SKM-1 (cell line): ENCODE measurements around the gene KCMF1.

Experiments
- DNase-seq: peaks from one replicate; lab custom pipeline; 2025; ENCODE audit not compliant: unreplicated experiment; lab: John Stamatoyannopoulos, UW

The KCMF1 gene

DNA sequence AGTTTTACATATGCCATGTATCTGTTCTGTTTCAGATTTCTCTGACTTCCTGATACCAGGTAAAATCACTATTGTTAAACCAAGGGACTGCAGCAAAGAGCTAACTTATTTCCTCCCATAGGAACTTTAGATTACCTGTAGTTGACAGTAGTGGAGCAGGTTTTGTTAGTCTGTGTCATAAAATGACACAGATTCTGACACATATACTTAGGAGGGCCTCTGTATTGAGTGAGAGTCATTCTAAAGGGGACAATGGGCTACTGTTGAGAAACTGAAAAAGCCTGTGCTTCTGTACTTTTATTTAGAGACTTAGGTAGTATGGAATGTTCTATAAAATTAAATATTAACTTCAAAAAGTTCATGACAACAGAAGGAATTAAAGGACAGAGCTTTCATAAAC, 48.2 kb downstream of the KCMF1 start:
- DNase-seq: no peak

DNA sequence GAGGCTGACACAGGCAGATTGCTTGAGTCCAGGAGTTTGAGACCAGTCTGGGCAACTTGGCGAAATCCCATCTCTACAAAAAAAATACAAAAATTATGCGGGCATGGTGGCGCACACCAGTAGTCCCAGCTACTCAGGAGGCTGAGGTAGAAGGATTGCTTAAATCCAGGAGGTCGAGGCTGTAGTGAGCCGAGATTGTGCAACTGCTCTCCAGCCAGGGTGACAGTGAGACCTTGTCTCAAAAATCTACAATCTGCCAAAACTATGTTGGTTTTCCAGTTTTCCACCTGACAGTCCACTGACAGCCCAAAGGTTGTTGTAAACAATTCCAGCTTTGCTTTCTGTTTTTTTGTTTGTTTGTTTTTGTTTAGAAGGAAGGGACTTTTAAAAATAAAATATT, 51.3 kb downstream of the KCMF1 start:
- no peak for DNase-seq

DNA sequence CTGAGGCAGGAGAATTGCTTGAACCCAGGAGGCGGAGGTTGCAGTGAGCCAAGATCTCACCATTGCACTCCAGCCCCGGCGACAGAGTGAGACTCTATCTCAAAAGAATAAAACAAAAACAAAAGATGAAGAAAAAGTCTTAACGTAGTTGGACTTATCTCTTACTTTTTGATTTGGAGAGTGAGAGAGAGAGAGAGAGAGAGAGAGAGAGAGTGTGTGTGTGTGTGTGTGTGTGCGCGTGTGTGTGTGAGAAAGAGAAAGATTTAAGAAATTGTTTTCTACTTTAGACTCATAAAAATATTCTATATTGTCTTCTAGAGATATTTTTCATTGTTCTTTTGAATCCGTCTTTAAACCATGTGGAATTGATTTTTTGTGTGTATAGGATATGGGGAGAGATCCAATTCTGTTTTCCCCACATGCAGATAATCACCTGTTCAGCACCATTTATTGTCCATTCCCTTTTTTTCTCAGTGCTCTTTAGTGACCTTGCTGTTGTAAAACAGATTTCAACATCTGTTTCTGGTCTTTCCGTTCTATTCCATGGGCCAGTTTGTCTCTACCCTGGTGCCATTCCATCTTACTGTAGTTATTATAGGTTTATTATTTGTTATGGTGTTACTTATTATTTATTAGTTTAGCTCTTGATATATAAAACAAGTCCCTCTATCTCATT, 53.5 kb downstream of the KCMF1 start:
- DNase-seq: no peak

DNA sequence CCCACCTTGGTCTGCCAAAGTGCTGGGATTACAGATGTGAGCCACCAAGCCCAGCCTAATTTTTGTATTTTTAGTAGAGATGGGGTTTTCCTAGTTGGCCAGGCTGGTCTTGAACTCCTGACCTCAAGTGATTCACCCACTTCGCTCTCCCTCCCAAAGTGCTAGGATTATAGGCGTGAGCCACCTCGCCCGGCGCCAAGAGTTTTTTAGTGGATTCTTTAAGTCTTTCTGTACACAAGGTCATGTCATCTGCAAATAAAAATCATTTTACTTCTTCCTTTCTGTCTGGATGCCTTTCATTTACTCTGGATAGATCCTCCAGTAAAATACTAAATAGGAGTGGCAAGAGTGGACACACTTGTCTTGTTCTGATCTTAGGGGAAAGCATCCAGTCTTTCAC, 61.7 kb downstream of the KCMF1 start:
- DNase-seq: no peak

DNA sequence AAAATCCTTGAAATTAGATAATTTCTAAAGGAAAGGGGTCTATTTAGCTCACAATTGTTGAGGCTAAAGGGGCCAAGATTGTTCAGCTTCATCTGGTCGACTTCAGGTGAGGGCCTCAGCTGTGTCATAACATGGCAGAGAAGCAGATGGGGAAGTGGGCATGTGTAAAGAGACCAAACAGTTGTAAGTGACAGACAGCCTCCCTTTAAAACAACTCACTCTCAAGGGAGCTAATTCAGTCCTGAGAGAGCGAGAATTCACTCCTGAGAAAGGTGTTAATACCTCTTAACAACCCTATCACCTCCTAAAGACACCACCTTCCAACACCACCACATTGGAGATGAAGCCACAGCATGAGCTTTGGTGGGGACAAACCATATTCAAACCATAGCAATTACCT, 62.4 kb downstream of the KCMF1 start:
- DNase-seq: no peak

DNA sequence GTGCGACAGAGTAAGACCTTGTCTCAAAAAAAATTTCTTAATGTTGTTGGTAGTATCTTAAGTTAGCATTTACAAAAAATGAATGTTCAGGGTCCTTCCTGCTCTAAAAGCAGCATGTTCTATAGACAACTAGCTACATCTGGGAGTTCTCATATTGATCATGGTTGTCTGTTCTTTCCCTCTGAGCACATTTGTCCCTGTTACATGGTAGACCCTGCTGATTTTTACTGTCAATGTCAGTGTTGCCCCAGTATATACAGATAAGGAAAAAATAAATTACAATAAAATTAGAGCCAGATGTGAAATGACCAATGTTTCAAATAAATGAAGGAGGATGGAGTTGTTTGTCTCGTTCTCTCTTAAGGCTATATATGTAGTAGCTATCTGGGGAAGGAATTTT, 63.2 kb downstream of the KCMF1 start:
- DNase-seq: no peak

DNA sequence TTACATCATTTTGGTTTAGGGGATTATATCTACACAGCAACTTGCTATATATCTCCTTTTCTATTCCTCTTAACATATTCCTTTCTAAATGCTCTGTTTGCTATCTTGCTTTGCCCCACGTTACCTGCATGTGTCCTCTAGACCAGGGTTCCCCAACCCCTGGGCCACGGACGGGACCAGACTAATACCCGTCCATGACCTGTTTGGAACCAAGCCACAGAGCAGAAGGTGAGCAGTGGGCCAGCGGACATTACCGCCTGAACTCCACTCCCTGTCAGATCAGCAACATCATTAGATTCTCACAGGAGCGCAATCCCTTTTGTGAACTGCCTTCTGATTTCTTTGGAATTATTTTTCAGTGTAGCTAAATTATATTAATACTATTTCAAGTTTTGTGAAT, 66.7 kb downstream of the KCMF1 start:
- DNase-seq: no peak

DNA sequence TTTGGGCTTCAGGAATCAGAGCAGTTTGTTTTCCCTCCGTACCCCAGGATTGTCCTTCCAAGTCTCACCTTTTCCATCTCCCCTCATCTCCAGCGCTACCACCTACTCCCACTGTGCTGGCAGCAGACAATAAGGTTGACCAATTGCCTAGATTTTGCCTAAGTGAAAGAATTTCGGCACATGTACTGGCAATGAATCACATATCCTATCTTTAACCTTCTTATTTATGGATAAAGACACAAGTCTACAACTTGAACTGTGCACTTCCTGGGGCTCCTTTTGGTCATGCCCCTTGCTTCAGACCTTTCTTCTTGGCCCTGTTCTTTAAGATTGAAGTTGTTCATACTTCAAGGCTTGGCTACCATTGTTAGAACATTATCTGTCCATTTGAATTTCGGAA, 71.4 kb downstream of the KCMF1 start:
- no peak for DNase-seq

DNA sequence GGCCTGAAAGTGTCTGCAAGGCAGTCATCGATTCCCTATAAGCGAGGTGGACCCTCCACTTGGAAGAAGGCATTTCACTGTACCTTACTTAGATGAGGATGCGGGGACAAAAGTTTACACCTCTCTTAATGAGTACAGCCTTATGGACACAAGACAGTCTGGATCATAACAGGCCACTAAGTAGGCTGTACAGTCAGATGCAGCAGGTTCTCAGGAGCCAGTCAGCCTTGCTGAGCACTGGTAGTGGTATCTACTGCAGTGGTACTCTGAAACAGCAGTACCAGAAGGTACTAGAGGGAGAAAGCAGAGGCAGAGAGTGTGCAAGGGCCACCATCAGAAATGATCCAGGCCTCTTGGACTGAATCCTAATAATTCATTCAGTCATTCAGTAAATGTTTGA, 77.6 kb downstream of the KCMF1 start:
- DNase-seq: no peak

DNA sequence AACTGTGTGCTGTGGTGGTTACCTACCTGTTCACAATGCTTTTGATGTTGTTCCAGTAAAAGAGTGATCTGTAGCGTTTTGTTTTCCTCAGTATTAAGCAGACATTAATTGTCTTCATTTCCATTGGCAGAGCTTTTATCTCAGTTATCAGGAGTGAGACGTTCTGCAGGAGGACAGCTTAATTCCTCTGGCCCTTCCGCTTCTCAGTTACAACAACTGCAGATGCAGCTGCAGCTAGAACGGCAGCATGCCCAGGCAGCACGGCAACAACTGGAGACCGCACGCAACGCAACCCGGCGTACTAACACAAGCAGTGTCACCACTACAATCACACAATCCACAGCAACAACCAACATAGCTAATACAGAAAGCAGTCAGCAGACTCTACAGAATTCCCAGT, 78.3 kb downstream of the KCMF1 start:
- no peak for DNase-seq

DNA sequence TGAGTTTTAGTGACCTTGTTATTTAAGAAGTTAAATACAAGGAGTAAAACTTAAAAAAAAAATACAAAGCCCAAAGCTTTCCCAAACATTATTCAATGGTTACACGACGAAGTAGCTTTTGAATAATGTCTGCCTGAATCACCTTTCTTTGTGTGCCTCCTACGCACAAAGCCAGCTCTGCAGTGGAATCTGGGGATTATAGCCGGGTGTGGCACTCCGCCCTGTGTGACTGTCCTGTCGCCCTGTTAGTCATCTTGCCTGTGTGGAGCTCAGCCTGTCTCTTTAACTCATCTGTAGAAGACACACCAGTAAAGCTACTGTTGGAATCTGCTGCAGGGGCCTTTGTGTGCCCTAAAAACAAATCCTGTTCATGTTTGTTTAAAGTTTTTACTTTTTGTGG, 82.8 kb downstream of the KCMF1 start:
- no peak for DNase-seq

DNA sequence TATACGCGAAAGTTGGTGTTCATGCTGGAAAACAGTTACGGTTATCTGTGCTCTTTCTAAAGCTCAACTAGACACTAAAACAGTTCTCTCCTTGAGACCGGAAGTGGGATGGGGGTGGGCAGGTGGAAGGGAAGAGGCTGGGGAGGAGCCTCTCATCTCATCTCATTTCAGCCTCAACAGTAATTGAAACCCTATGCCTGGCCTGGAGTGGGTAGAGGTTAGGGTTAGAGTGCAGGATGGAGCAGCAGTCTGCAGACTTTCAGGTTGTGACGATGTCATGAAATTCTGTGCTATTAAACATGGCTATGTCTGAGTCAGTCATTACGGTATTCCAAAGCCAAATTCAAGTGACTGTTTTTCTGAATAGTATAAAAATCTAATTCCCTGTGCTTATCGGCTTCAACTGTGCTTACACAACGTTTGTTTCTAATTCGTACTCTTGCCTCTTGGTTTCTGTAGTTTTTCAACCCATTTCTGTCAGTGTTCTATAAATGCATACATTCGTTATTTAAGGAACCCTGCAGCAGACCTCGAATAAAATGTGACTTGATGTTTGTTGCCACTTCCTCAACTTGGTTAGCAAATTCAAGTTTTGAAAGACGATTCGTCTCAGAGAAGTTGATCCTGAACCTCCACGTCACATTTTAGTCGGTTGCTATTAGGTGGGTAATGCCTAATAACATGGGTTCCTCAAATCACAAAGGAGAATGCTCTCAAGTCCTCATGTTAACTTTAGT, 86.4 kb downstream of the KCMF1 start:
- DNase-seq: no peak

DNA sequence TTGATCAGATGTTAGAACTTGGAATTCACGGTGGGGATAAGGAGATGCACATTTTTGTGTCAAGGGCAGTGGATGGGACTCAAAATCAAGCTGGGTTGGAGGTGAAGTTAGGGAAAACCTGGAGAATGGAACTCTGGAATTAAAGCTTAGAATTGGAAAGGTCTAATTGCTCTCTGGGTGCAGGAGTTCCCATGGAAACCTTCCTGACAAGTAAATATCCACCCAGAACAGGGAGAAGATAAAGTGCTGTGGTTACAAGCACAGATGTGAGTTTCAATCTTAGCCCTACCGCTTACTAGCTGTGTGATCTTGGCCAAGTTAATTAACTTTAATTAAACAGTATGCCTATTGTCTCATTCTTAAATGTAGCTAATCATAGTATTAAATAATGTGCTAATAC, 90.9 kb downstream of the KCMF1 start:
- DNase-seq: no peak

DNA sequence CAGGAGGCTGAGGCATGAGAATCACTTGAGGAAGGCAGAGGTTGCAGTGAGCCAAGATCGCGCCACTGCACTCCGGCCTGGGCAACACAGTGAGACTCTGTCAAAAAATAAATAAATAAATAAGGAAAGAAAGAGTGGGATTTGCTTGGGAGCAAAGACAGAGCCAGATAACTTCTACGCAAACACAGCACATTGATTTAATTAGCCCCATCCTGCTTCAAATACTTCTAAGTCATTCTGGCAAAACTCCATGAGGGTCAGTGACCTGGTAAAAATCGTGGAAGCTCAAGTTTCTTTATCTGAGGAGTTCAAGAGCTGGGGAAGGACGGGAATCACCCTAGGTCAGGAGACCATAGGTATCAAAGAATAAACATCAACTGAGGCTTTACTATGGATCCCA, 91.6 kb downstream of the KCMF1 start:
- DNase-seq: no peak

DNA sequence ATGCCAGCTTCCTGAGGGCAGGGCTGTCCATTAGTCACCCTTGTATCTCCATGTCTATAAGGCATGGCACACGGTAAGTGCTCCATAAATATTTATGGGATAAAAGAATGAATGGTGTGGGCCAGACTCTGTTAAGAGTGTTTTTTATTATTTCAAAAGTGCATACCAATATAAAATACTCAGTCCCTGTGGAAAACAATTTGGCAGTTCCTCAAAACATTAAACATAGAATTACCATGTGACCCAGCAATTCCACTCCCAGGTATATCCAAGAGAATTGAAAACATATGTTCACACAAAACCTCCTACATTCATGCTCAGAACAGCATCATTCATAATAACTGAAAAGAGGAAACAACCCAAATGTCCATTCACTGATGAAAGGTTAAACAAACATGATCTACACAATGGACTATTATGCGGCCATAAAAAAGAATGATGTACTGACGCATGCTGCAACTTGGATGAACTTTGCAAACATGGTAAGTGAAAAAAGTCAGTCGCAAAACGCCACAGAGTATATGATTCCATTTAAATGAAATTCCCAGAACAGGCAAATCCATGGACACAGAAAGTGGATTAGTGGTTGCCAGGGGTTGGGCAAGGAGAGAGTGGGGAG, 93.1 kb downstream of the KCMF1 start:
- DNase-seq: no peak

DNA sequence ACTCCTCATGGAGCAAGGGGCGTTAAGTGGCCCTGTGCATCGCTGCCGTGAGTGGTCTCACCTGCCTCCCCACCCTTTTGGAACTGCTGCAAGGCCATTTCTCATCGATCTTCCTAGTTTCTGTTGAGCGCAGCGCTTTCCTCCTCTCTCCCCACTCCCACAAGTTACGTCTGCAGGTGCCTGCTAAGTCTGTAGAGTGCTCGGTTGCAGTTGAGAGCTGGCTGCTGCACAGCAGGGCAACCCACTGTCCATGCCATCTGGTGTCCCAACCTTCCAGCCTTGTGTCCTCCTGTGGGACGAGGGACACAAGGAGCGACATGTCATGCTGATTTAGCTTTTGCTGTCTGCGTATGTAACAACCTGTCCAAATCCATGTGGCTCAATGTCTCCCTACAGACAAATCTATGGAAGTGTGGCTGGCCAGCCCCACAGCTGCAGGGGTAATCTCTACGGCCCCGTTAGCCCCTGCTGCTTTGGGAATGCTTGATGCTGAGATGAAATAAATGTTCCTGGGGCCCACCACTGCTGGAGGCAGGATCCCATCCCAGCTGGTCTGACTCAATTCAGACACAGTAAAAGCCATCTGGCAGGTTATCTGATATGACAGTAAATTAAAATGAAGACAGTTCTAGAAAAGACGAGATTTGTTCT, 94.1 kb downstream of the KCMF1 start:
- DNase-seq: no peak

DNA sequence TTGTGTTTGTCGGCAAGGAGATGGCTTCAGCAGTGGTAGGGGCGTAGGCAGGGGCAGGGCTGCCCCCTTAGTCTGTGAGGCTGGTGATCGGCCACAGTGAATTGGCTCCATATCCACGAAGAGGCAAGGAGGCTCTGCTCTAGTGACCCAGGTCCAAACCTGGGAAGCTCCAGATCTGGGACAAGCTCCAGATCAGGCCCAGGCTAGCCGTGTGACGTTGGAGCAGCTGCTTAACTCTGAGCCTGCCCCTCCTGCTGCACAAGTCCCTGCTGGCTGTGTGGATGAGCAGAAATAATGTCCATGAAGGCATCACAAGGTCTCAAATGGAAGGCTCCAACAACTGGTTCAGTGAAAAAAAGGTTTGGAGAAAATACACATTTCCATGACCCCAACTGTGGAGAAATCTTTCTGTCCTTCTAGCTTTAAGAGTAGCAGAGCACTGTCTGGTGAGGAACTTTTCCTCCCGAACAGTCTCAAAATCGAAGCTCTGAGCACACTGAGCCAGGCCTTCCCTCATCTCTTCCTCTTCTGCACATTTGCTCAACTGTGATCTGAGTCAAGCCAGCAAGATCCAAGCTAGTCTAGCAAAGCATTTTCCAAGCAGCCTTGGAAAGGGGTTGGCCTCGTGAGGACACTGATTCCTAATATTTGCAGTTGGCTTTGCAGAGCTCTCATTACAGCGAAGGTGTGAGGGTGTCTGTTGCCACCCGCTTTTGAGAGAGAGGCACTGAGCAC, 95.2 kb downstream of the KCMF1 start:
- DNase-seq: no peak

DNA sequence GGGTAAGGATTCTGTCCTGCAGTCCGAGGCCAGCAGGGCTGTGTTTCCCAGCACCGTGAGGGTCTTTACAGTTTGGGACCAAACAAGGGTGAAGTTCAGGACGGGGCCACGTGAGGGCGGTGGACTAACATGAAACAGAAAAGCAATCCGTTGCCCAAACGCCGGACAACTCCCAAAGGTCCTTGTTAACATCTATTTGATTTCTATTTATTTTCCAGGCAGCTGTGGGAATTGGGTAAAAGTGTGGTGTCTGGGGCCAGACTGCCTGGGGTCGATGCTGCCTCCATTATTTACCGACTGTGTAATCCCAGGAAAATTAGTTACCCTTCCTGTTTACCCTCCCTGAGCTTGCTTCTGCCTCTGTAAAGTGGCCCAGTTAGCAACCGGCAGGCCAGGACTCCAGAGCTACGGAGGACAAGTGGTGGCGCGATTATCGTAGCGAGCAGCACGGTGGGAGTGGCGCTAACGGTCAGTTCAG, 96.0 kb downstream of the KCMF1 start:
- DNase-seq: peak; percentile 35

DNA sequence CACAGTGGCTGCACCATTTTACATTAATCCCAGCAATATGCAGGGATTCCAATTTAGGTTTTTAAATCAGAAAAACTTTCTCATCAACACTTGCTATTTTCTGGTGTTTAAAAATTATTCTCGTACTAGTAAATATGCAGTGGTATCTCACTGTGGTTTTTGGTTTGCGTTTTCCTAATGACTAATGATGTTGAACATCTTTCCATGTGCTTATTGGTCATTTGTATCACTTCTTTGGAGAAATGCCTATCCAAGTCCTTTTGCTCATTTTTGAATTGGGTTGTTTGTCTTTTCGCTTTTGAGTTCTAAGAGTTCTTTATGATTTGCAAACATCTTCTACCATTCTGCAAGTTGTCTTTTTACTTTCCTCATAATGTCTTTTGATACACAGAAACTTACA, 100.1 kb downstream of the KCMF1 start:
- no peak for DNase-seq

DNA sequence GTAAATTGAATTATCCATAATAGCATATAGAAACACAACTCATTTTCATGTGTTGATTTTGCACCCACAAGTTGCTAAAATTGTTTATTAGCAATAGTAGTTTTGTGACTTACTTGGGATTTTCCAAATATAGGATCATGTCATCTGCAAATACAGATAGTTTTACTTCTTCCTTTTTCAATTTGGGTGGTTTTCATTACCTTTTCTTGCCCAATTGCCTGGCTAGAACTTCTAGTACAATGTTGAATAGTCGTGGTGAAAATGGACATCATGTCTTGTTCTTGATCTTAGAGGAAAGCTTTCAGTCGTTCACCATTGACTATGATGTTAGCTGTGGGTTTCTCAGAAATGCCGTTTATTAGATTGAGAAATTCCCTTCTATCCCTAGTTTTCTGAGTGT, 102.1 kb downstream of the KCMF1 start:
- DNase-seq: no peak

DNA sequence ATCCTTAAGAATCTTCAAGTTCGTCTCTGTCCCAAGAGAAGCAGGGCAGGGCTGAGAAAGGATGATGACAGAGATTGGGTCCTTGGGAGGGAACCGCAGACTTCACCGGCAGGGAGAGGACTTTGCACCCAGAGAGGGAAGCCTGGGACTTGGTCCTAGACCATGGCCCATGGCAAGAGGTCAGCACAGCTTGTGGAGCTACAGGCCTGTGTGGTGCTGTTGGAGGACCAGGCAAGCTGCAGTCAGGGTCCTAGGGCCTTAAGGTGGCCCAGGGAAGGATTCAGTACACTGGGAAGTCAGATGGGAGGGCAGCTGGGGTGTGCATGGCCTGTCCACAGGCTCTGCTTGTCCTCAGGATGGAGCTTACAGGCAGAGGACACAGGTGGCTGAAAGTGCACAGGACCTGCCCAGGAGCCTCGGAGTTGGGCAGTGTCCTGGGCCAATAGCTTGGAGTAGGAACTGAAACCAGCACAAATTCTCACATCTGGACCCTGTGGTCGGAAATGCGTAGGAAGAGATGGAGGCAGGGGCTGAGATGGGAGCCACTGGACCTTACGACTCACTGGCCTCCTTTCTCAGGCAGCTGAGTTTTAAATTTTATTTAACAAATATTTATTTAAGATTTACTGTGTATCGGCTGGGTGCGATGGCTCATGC, 105.8 kb downstream of the KCMF1 start:
- DNase-seq: no peak
